Smooth muscle cell (in vitro differentiated cells): ENCODE data around the gene EP300. TPM values are rescaled to one million over a fixed set of nuclear protein-coding genes. Genes with fewer than 3 reads are reported as not detected.
A peak's percentile ranks its signal among the peaks of the same experiment; 100 is the strongest.

Experiments used
- DNase-seq: peaks from one replicate; lab custom pipeline; 2025; ENCODE audit not compliant: unreplicated experiment; lab: John Stamatoyannopoulos, UW
- H2AFZ ChIP-seq: fragments of 200-600 bp; sonication (generic); 2 replicates; pipeline ENCODE4 v1.6.0; 2016; ENCODE audit warnings: antibody characterized with exemption, low read depth, mild to moderate bottlenecking
- H3F3A ChIP-seq: fragments of 200-600 bp; sonication (generic); 2 replicates; pipeline ENCODE4 v1.6.0; 2017; ENCODE audit warnings: antibody characterized with exemption, low read depth
- H3K27ac ChIP-seq: fragments of 200-600 bp; sonication (generic); 2 replicates; pipeline ENCODE4 v1.5.1; 2016; ENCODE audit warnings: low read depth, mild to moderate bottlenecking
- H3K27me3 ChIP-seq: fragments of 200-600 bp; sonication (generic); 2 replicates; pipeline ENCODE4 v1.6.1; 2016; ENCODE audit warnings: low read depth, mild to moderate bottlenecking
- H3K36me3 ChIP-seq: fragments of 200-600 bp; sonication (generic); 2 replicates; pipeline ENCODE4 v1.5.1; 2016; ENCODE audit warnings: low read depth
- H3K4me1 ChIP-seq: fragments of 200-600 bp; sonication (generic); 2 replicates; pipeline ENCODE4 v1.5.1; 2016; ENCODE audit warnings: low read depth
- H3K4me2 ChIP-seq: fragments of 200-600 bp; sonication (generic); 2 replicates; pipeline ENCODE4 v1.6.0; 2016; ENCODE audit warnings: mild to moderate bottlenecking
- H3K4me3 ChIP-seq: fragments of 200-600 bp; sonication (generic); 2 replicates; pipeline ENCODE4 v1.5.1; 2016; ENCODE audit warnings: mild to moderate bottlenecking
- H3K79me2 ChIP-seq: fragments of 200-600 bp; sonication (generic); 2 replicates; pipeline ENCODE4 v1.6.0; 2016; ENCODE audit warnings: low read depth, mild to moderate bottlenecking
- H3K9ac ChIP-seq: fragments of 200-600 bp; sonication (generic); 2 replicates; pipeline ENCODE4 v1.6.0; 2016; ENCODE audit warnings: low read depth
- H3K9me3 ChIP-seq: fragments of 200-600 bp; sonication (generic); replicated peaks from 2 replicates; pipeline ENCODE4 v1.5.1; 2016; ENCODE audit warnings: low read depth
- H4K20me1 ChIP-seq: fragments of 200-600 bp; sonication (generic); 2 replicates; pipeline ENCODE4 v1.6.0; 2016; ENCODE audit warnings: low read depth
- CTCF ChIP-seq: fragments of 200-600 bp; sonication (generic); IDR thresholded peaks from 2 replicates; pipeline ENCODE4 v1.5.1; 2017; ENCODE audit warnings: borderline replicate concordance, mild to moderate bottlenecking, antibody characterized with exemption; ENCODE audit not compliant: insufficient read depth, poor library complexity, severe bottlenecking
- WGBS: methylation state at CpG from one replicate; pipeline ENCODE4 v1.1.7; 2016; ENCODE audit warnings: low lambda C conversion rate; 5-methylcytosine and 5-hydroxymethylcytosine counted together
- polyA plus RNA-seq: library from polyadenylated mRNA; unstranded; fragments of >200 nt; fragmentation: Nextera tagmentation; extraction: Ambion mirVana; gene quantifications from 2 replicates; pipeline ENCODE4 v1.2.1, GENCODE V29; 2016
- total RNA-seq: library from RNA; depleted of rRNA; stranded (reverse); fragments of >200 nt; gene quantifications from 2 replicates; pipeline ENCODE4 v1.2.3, GENCODE V29; 2014

EP300 gene
- total and polyA plus RNA-seq, 2 experiments from 2014 or later: 10.3 to 46.8 TPM

DNA sequence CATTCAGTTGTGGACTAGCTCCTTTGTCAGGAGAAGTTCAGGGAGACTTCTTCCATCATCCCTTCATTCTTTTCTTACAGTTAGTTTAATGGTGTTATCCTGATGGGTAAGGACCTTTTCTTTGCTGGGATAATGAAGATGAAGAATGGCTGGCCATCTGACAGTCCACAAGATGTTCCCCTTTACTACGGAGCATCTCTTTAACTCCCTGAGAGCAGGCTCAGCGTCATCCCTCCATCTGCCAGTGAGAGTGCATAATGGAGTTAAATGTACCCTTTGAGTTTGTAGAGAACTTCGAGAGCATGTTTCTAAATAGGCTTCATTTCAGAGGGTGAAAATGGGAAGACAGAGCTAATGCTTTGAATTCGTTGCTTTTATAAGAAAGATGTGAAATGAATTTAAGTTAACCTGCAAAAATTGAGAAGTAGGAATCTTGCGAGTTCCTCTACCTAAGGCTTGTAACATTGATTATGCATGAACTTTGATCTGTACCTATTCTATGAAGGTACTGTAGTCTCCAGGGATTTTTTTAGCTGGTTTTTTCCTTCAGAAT is 1.7 kb downstream of the EP300 start:
- no peaks in the 10 kb centered on the region for H3K9me3 ChIP-seq
- H2AFZ ChIP-seq: no peak overlapping the region
- H3K9ac ChIP-seq: peak overlapping the region; percentile 99
- H3F3A ChIP-seq: no peaks in the 10 kb centered on the region
- peaks cover 69% of the 10 kb centered on the region for H3K79me2 ChIP-seq
- DNase-seq: no peak
- no peak for TF ChIP-seq CTCF
- H4K20me1 ChIP-seq: peaks cover 65% of the 10 kb centered on the region
- 8% methylated on average over 5 of the region's 5 CpGs for WGBS
- peak overlapping the region; percentile 99 for H3K4me2 ChIP-seq
- H3K4me1 ChIP-seq: peaks cover 36% of the 10 kb centered on the region
- no peaks in the 10 kb centered on the region for H3K36me3 ChIP-seq
- H3K27ac ChIP-seq: peak overlapping the region; percentile 7
- no peaks in the 10 kb centered on the region for H3K27me3 ChIP-seq
- peak overlapping the region; percentile 100 for H3K4me3 ChIP-seq

- H3K9ac ChIP-seq: no peak overlapping the region
- no peaks in the 10 kb centered on the region for H3K9me3 ChIP-seq
- no peaks in the 10 kb centered on the region for H3K36me3 ChIP-seq
- H2AFZ ChIP-seq: no peak overlapping the region
- no peaks in the 10 kb centered on the region for H3K27me3 ChIP-seq
- no peak for TF ChIP-seq CTCF
- peaks cover 88% of the 10 kb centered on the region for H4K20me1 ChIP-seq
- H3K4me2 ChIP-seq: peak overlapping the region; percentile 99
- H3K4me1 ChIP-seq: peaks cover 29% of the 10 kb centered on the region
- H3K79me2 ChIP-seq: peaks cover 92% of the 10 kb centered on the region
- no peaks in the 10 kb centered on the region for H3F3A ChIP-seq
- H3K4me3 ChIP-seq: no peak overlapping the region
- H3K27ac ChIP-seq: no peak overlapping the region
- WGBS: 87% methylated on average over 3 of the region's 3 CpGs
- no peak for DNase-seq
Observed at GRCh38 chr22:41096391-41096790, 4.0 kb downstream of the EP300 start.

GRCh38 chr22:41096841-41097240 is 4.4 kb downstream of the EP300 start:
- TF ChIP-seq CTCF: no peak
- Histone ChIP-seq H3K27me3 (no peaks in the 10 kb centered on the region), H3K27ac (no peak overlapping the region), H4K20me1 (peaks cover 93% of the 10 kb centered on the region), H3K4me2 (no peak overlapping the region), H3K9me3 (no peaks in the 10 kb centered on the region), H3K4me3 (no peak overlapping the region), H3F3A (no peaks in the 10 kb centered on the region), H3K79me2 (peaks cover 96% of the 10 kb centered on the region), H3K9ac (no peak overlapping the region), H3K36me3 (no peaks in the 10 kb centered on the region), H2AFZ (no peak overlapping the region), H3K4me1 (peaks cover 29% of the 10 kb centered on the region)
- 88% methylated on average over 4 of the region's 4 CpGs for WGBS
- no peak for DNase-seq

- Histone ChIP-seq H3K79me2 (peaks cover 100% of the 10 kb centered on the region), H3F3A (no peaks in the 10 kb centered on the region), H3K27ac (no peak overlapping the region), H3K27me3 (no peaks in the 10 kb centered on the region), H3K9ac (no peak overlapping the region), H3K4me2 (no peak overlapping the region), H3K9me3 (no peaks in the 10 kb centered on the region), H3K36me3 (no peaks in the 10 kb centered on the region), H3K4me3 (no peak overlapping the region), H2AFZ (no peak overlapping the region), H3K4me1 (peaks cover 24% of the 10 kb centered on the region), H4K20me1 (peaks cover 100% of the 10 kb centered on the region)
- DNase-seq: no peak
- WGBS: 94% methylated on average over 16 of the region's 16 CpGs
- no peak for TF ChIP-seq CTCF
Observed at GRCh38 chr22:41099036-41099435, 6.6 kb downstream of the EP300 start.
